A549 (cell line): ENCODE measurements around the gene ACOT7. TPM values are rescaled to one million over a fixed set of nuclear protein-coding genes. Genes with fewer than 3 reads are reported as not detected.

Experiments
- ATAC-seq, 2 experiments: fragments of 200-7000 bp in 1 of 2; fragments of >200 bp in 1 of 2; cut with Nextera tagmentation in 1 of 2; cut with Tn5 transposase in 1 of 2; 3 replicates each; pipeline versions ENCODE4 v1.8.0 to v1.9.1; 2018 to 2020; ENCODE audit warnings: mild to moderate bottlenecking in 1 of 2, moderate library complexity in 1 of 2
- CTCF ChIA-PET: fragments of 300-600 bp; sonication (Branson Sonifier 250); formaldehyde crosslinking; extraction: SDS; loops from one replicate; lab custom pipeline; 2021; ENCODE audit warnings: antibody characterized with exemption, inconsistent platforms; lab: Yijun Ruan, JAX
- POLR2A ChIA-PET: fragments of 350-600 bp; formaldehyde crosslinking; extraction: SDS; loops from one replicate; lab custom pipeline; 2021; ENCODE audit warnings: antibody characterized with exemption, inconsistent platforms; lab: Yijun Ruan, JAX
- DNase-seq, 2 experiments: peaks; one replicate each; pipeline versions ENCODE4 v3.0.0 to v3.0.0-alpha.2; 2011 to 2016; ENCODE audit warnings: low read depth in 1 of 2, low spot score in 1 of 2
- FAIRE-seq: peaks from 2 replicates; lab custom pipeline; 2011; peaks lifted over from hg19 to GRCh38; lab: Jason Lieb, UNC
- H3K27ac ChIP-seq, 2 experiments: fragments of >200 bp; sonication (Bioruptor Twin); formaldehyde crosslinking; 3 replicates each; pipeline ENCODE4 v1.5.1; 2016 to 2017
- H3K4me1 ChIP-seq: fragments of >200 bp; sonication (Bioruptor Twin); formaldehyde crosslinking; 3 replicates; pipeline ENCODE4 v1.6.1; 2016
- H3K4me2 ChIP-seq: fragments of >200 bp; sonication (Bioruptor Twin); formaldehyde crosslinking; 3 replicates; pipeline ENCODE4 v1.6.1; 2016
- H3K4me3 ChIP-seq: fragments of >200 bp; sonication (Bioruptor Twin); formaldehyde crosslinking; 3 replicates; pipeline ENCODE4 v1.5.1; 2016
- H3K9me3 ChIP-seq: fragments of >200 bp; sonication (Bioruptor Twin); formaldehyde crosslinking; 3 replicates; pipeline ENCODE4 v1.6.1; 2016
- ATOH8 ChIP-seq: fragments of 250-450 bp; sonication (Bioruptor Pico); IDR thresholded peaks from 2 replicates; pipeline ENCODE4 v1.5.0; 2020; ENCODE audit warnings: low read depth, mild to moderate bottlenecking, moderate library complexity
- BCL3 ChIP-seq: fragments of >200 bp; sonication (Bioruptor Twin); formaldehyde crosslinking; IDR thresholded peaks from 3 replicates; pipeline ENCODE4 v1.6.1; 2016
- BHLHE40 ChIP-seq: IDR thresholded peaks from 2 replicates; pipeline ENCODE4 v1.6.1; 2012; ENCODE audit warnings: low read depth, low read length, inconsistent platforms
- CEBPB ChIP-seq, 2 experiments: fragments of >200 bp in 1 of 2; sonication (Bioruptor Twin) in 1 of 2; formaldehyde crosslinking in 1 of 2; IDR thresholded peaks; 2 replicates each; pipeline ENCODE4 v1.6.1; 2012 to 2016
- CHD4 ChIP-seq: fragments of 200-600 bp; sonication (generic); IDR thresholded peaks from 2 replicates; pipeline ENCODE4 v1.6.1; 2016; ENCODE audit warnings: antibody characterized with exemption, mild to moderate bottlenecking, borderline replicate concordance
- EHMT2 ChIP-seq: fragments of 200-600 bp; sonication (generic); IDR thresholded peaks from 2 replicates; pipeline ENCODE4 v1.6.1; 2016; ENCODE audit warnings: antibody characterized with exemption, low read depth, mild to moderate bottlenecking, moderate library complexity
- EP300 ChIP-seq, 2 experiments: fragments of >200 bp; sonication (Bioruptor Twin); formaldehyde crosslinking; IDR thresholded peaks; 2 replicates in 1 of 2; 3 replicates in 1 of 2; pipeline ENCODE4 v1.6.1; 2016 to 2017
- ESRRA ChIP-seq: fragments of 150-350 bp; IDR thresholded peaks from 2 replicates; pipeline ENCODE4 v1.6.1; 2014; ENCODE audit warnings: mild to moderate bottlenecking, low read length, borderline replicate concordance
- FOSB ChIP-seq: fragments of 250-450 bp; sonication (Bioruptor Pico); IDR thresholded peaks from 2 replicates; pipeline ENCODE4 v1.5.0; 2020; ENCODE audit warnings: mild to moderate bottlenecking, moderate library complexity
- HDAC2 ChIP-seq: fragments of 200-600 bp; sonication (generic); IDR thresholded peaks from 2 replicates; pipeline ENCODE4 v1.6.1; 2016
- HOXA7 ChIP-seq: fragments of 250-450 bp; sonication (Bioruptor Pico); IDR thresholded peaks from 2 replicates; pipeline ENCODE4 v1.5.0; 2020; ENCODE audit warnings: mild to moderate bottlenecking, moderate library complexity
- HOXB13 ChIP-seq: fragments of 250-450 bp; sonication (Bioruptor Pico); IDR thresholded peaks from 2 replicates; pipeline ENCODE4 v1.5.0; 2020; ENCODE audit warnings: low read depth, mild to moderate bottlenecking, moderate library complexity
- JUN ChIP-seq, 2 experiments: fragments of >200 bp; sonication (Bioruptor Twin); formaldehyde crosslinking; IDR thresholded peaks; 2 replicates in 1 of 2; 3 replicates in 1 of 2; pipeline ENCODE4 v1.6.1; 2016 to 2017
- JUNB ChIP-seq: fragments of >200 bp; sonication (Bioruptor Twin); formaldehyde crosslinking; IDR thresholded peaks from 2 replicates; pipeline ENCODE4 v1.6.1; 2016
- KDM1A ChIP-seq: fragments of 200-600 bp; sonication (generic); IDR thresholded peaks from 2 replicates; pipeline ENCODE4 v1.6.1; 2016; ENCODE audit warnings: low read depth, mild to moderate bottlenecking
- MAFK ChIP-seq: fragments of 450-650 bp; IDR thresholded peaks from 2 replicates; pipeline ENCODE4 v1.6.1; 2014; ENCODE audit not compliant: partially characterized antibody
- MYC ChIP-seq: IDR thresholded peaks from 2 replicates; pipeline ENCODE4 v1.6.1; 2012; ENCODE audit warnings: mild to moderate bottlenecking, inconsistent platforms, low read length, improper control_type of control experiment, borderline replicate concordance
- NPAS2 ChIP-seq: fragments of 250-450 bp; sonication (Bioruptor Pico); IDR thresholded peaks from 2 replicates; pipeline ENCODE4 v1.8.0; 2022; ENCODE audit warnings: mild to moderate bottlenecking, moderate library complexity, borderline replicate concordance
- PHF8 ChIP-seq: fragments of 200-600 bp; sonication (generic); IDR thresholded peaks from 2 replicates; pipeline ENCODE4 v1.6.1; 2016; ENCODE audit warnings: low read depth, mild to moderate bottlenecking, antibody characterized with exemption, moderate library complexity, borderline replicate concordance
- POLR2A ChIP-seq: IDR thresholded peaks from 2 replicates; pipeline ENCODE4 v1.6.1; 2012; ENCODE audit warnings: mild to moderate bottlenecking, low read length
- POLR2AphosphoS2 ChIP-seq: conservative IDR thresholded peaks from 2 replicates; pipeline ENCODE4 v1.6.1; 2012; ENCODE audit warnings: low read length, improper control_type of control experiment, inconsistent platforms
- RAD21 ChIP-seq, 2 experiments: fragments of >200 bp in 1 of 2; sonication (Bioruptor Twin) in 1 of 2; formaldehyde crosslinking in 1 of 2; IDR thresholded peaks in 1 of 2; conservative IDR thresholded peaks in 1 of 2; 2 replicates in 1 of 2; 3 replicates in 1 of 2; pipeline ENCODE4 v1.6.1; 2012 to 2018; ENCODE audit warnings: inconsistent platforms in 1 of 2
- RCOR1 ChIP-seq: fragments of 150-350 bp; IDR thresholded peaks from 2 replicates; pipeline ENCODE4 v1.6.1; 2014; ENCODE audit warnings: antibody characterized with exemption, low read length, low read depth
- REST ChIP-seq: fragments of 200-600 bp; sonication (generic); IDR thresholded peaks from 2 replicates; pipeline ENCODE4 v1.6.1; 2016; ENCODE audit warnings: antibody characterized with exemption, mild to moderate bottlenecking, moderate library complexity
- RFX5 ChIP-seq: fragments of 450-650 bp; IDR thresholded peaks from 2 replicates; pipeline ENCODE4 v1.7.1; 2014; ENCODE audit warnings: antibody characterized with exemption, mild to moderate bottlenecking, moderate library complexity
- SMC3 ChIP-seq: fragments of >200 bp; sonication (Bioruptor Twin); formaldehyde crosslinking; IDR thresholded peaks from 3 replicates; pipeline ENCODE4 v1.6.1; 2018; ENCODE audit warnings: inconsistent platforms
- TP53 ChIP-seq: fragments of 250-450 bp; sonication (Bioruptor Pico); IDR thresholded peaks from 2 replicates; pipeline ENCODE4 v1.5.0; 2021; ENCODE audit warnings: mild to moderate bottlenecking, moderate library complexity
- ZFP36 ChIP-seq: fragments of 450-650 bp; IDR thresholded peaks from 2 replicates; pipeline ENCODE4 v1.6.1; 2014; ENCODE audit warnings: borderline replicate concordance; ENCODE audit not compliant: partially characterized antibody
- ZNF302 ChIP-seq: fragments of 250-450 bp; sonication (Bioruptor Pico); IDR thresholded peaks from 2 replicates; pipeline ENCODE4 v1.9.0; 2021; ENCODE audit warnings: inconsistent platforms, mild to moderate bottlenecking, moderate library complexity
- WGBS: methylation state at CpG from one replicate; pipeline ENCODE4 v1.1.6; 2017; ENCODE audit errors: missing lambda C conversion rate; 5-methylcytosine and 5-hydroxymethylcytosine counted together
- polyA plus RNA-seq, 4 experiments: library from polyadenylated mRNA; depleted of rRNA in 3 of 4; stranded (reverse); fragments of >200 nt; fragmentation: RNase III in 1 of 4; extraction: RNeasy Plus Mini Kit Qiagen cat#74134 plus additional on column Dnase treatment in 1 of 4; gene quantifications; 2 replicates in 3 of 4; 3 replicates in 1 of 4; pipeline ENCODE4 v1.2.3, GENCODE V29; 2011 to 2017

Gene ACOT7
- polyA plus RNA-seq, 2 of the 4 experiments (the other 2 are of a cell fraction) = 48.0 to 49.6 TPM

- ATAC-seq = peak in 1 of 2 experiments; percentile 19; a peak in 3 of 6 replicates
- CTCF ChIA-PET = interaction anchor here (1.1 to 1.2 kb wide), 2 partner anchors 10 to 18 kb away, joined by 3 to 5 read pairs; no protein-coding TSS in a partner anchor
- FAIRE-seq = no peak
- TF ChIP-seq HOXA7 (CRISPR knock-in tag) (no peak), ZNF302 (CRISPR knock-in tag) (no peak), HDAC2 (no peak), PHF8 (no peak), RFX5 (no peak), JUNB (no peak), EHMT2 (no peak), NPAS2 (CRISPR knock-in tag) (no peak), KDM1A (no peak)
- H3K4me2 ChIP-seq = no peak overlapping the region
- H3K27ac ChIP-seq = no peak overlapping the region
- no peak overlapping the region for H3K4me3 ChIP-seq
- POLR2A ChIA-PET = interaction anchor here (0.9 kb wide), 1 partner anchor 16 kb away, joined by 3 read pairs; no protein-coding TSS in a partner anchor
- H3K9me3 ChIP-seq = no peaks in the 10 kb centered on the region
- peaks cover 8% of the 10 kb centered on the region; the same call in 2 of the 3 replicates for H3K4me1 ChIP-seq
- WGBS = 85% methylated on average over 6 of the region's 6 CpGs
- no peak for DNase-seq
Measured at GRCh38 chr1:6222636-6223035, 170.9 kb downstream of the ACOT7 start.

- FAIRE-seq = no peak
- no peak overlapping the region for H3K4me3 ChIP-seq
- TF ChIP-seq EHMT2 (no peak), SMC3 (no peak), BCL3 (no peak), MAFK (no peak)
- TF ChIP-seq, all 56 proteins: peak for 0
- DNase-seq = no peak
- ChIA-PET POLR2A (no interaction called here), CTCF (interaction anchor here (1.0 to 2.0 kb wide), 4 partner anchors 11 to 168 kb away, joined by 3 to 6 read pairs (median 5); partner anchors contain the start of gene RNF207)
- ATAC-seq = no peak
- WGBS = 95% methylated on average over 12 of the region's 12 CpGs
- Histone ChIP-seq H3K9me3 (no peaks in the 10 kb centered on the region), H3K4me2 (no peak overlapping the region), H3K4me1 (peaks cover 8% of the 10 kb centered on the region; the same call in 2 of the 3 replicates), H3K27ac (no peak overlapping the region)
Measured at GRCh38 chr1:6221210-6221784, 172.3 kb downstream of the ACOT7 start.

GRCh38 chr1:6220236-6220635 lies 173.3 kb downstream of the ACOT7 start:
- ChIA-PET POLR2A (no interaction called here), CTCF (interaction anchor here (0.7 to 2.0 kb wide), 5 partner anchors 12 to 167 kb away, joined by 3 to 6 read pairs (median 4); partner anchors contain the start of gene RNF207)
- no peak; a peak in 1 of 6 replicates for ATAC-seq
- no peak for FAIRE-seq
- peaks cover 8% of the 10 kb centered on the region; the same call in 2 of the 3 replicates for H3K4me1 ChIP-seq
- no peak for TF ChIP-seq ZFP36
- TF ChIP-seq CHD4 = no peak
- no peak for TF ChIP-seq POLR2A
- no peak for TF ChIP-seq FOSB (CRISPR knock-in tag)
- no peak for TF ChIP-seq BHLHE40
- TF ChIP-seq RAD21 (conservative IDR thresholded peaks at IDR 0.05 in 1 of 2, IDR thresholded peaks at IDR 0.05 in 1 of 2) = no peak
- no peak for TF ChIP-seq ATOH8 (CRISPR knock-in tag)
- TF ChIP-seq TP53 (CRISPR knock-in tag) = no peak
- no peak for TF ChIP-seq REST
- TF ChIP-seq POLR2AphosphoS2 = no peak
- TF ChIP-seq HOXB13 = no peak
- TF ChIP-seq MYC = no peak
- TF ChIP-seq CEBPB (IDR thresholded peaks at IDR 0.05) = no peak
- TF ChIP-seq KDM1A = no peak
- TF ChIP-seq SMC3 = no peak
- no peak for TF ChIP-seq ESRRA
- no peak for TF ChIP-seq EP300 (IDR thresholded peaks at IDR 0.05)
- no peak for TF ChIP-seq RCOR1
- no peak for TF ChIP-seq JUN (IDR thresholded peaks at IDR 0.05)
- H3K9me3 ChIP-seq = no peaks in the 10 kb centered on the region
- no peak overlapping the region for H3K4me2 ChIP-seq
- no peak overlapping the region for H3K27ac ChIP-seq
- no peak for DNase-seq
- H3K4me3 ChIP-seq = no peak overlapping the region
- WGBS = 76% methylated on average over 8 of the region's 8 CpGs
